ENCODE measurements around the gene PROM1. TPM values are rescaled to one million over a fixed set of nuclear protein-coding genes. Genes with fewer than 3 reads are reported as not detected.

The PROM1 gene
- total and polyA plus RNA-seq, 7 donors, result 1.8 to 29.1 (median 4.4) TPM

DNA sequence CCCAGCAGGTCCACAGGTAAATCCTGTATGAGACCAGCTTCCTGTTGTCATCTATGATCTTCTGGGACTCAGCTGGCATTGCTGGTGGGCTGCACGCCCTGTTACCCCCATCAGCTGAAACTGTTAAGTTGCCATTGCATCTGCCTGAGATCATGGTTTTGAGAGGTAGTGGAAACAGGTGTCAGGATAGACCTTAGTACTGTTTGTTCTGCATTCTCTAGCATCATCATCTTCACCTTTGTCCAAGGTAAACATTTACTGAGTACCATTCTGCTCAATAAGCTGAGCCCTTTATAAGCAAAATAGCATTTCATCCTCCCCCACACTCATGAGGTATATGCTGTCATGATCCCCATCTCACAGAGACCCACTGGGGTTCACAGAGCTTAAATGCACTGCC lies 42.9 kb upstream of the PROM1 start:
- H3K27ac ChIP-seq, result no peak overlapping the region
- intact Hi-C loops (cut with DNase I), result no loop called here
- TF ChIP-seq POLR2A (IDR thresholded peaks at IDR 0.05), result no peak
- no peak for TF ChIP-seq EP300 (IDR thresholded peaks at IDR 0.05)
- TF ChIP-seq, protein P1, sequence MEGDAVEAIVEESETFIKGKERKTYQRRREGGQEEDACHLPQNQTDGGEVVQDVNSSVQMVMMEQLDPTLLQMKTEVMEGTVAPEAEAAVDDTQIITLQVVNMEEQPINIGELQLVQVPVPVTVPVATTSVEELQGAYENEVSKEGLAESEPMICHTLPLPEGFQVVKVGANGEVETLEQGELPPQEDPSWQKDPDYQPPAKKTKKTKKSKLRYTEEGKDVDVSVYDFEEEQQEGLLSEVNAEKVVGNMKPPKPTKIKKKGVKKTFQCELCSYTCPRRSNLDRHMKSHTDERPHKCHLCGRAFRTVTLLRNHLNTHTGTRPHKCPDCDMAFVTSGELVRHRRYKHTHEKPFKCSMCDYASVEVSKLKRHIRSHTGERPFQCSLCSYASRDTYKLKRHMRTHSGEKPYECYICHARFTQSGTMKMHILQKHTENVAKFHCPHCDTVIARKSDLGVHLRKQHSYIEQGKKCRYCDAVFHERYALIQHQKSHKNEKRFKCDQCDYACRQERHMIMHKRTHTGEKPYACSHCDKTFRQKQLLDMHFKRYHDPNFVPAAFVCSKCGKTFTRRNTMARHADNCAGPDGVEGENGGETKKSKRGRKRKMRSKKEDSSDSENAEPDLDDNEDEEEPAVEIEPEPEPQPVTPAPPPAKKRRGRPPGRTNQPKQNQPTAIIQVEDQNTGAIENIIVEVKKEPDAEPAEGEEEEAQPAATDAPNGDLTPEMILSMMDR (IDR thresholded peaks at IDR 0.05), result no peak
- TF ChIP-seq POLR2AphosphoS5 (IDR thresholded peaks at IDR 0.05), result no peak
- H3K9me3 ChIP-seq, result no peaks in the 10 kb centered on the region
- no peak overlapping the region for H3K4me3 ChIP-seq
- no peaks in the 10 kb centered on the region for H3K27me3 ChIP-seq
- WGBS, 2 donors, result 83 to 91% methylated on average over 1 of the region's 1 CpG
- no peaks in the 10 kb centered on the region for H3K4me1 ChIP-seq
- no peak for DNase-seq
- no peaks in the 10 kb centered on the region for H3K36me3 ChIP-seq

DNA sequence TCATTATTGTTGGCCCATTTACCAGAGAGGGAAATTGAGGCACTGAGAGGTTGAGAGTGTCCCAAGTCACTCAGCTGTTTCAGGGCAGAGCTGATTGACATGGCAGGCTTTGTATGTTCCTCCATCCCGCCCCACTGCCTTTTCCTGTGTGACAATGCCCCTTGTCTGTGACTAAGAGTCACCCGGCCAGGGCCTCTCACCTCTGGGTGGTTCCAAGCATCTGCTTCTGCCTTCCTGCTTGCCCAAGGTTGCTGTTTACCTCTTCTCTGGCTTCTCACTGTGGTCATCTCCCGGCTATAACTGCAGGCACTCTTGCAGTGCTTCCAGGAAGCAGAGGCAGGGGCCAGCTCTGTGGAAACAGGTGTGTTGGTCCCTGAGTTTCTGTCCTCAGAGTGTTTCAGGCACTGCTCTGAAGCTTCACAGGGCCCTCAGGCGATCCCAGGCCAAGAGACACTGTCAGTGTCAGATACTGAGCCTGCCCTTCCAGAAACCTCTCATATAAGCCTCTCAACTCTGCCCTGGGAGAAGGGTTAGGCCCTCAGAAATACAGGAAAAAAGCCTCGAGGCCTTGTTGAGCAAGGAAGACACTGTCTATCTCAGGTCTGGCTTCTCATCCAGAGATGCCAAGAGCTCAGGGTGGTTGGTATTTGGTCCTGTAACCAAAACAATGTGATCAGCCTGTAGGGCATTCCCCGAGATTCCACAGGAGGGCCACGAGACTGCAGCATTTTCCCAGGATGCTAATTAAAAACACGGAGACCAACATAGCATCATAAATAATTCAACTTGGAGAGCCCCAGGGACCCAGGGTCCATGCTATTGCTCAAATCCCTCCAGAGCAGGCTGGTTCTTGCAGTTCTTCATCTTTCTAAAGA lies 42.0 kb upstream of the PROM1 start:
- H3K36me3 ChIP-seq, result no peaks in the 10 kb centered on the region
- H3K27me3 ChIP-seq, result no peaks in the 10 kb centered on the region
- H3K4me1 ChIP-seq, result no peaks in the 10 kb centered on the region
- 74 to 75% methylated on average over 8 of the region's 8 CpGs for WGBS, 2 donors
- H3K27ac ChIP-seq, result no peak overlapping the region
- H3K4me3 ChIP-seq, result no peak overlapping the region
- H3K9me3 ChIP-seq, result no peaks in the 10 kb centered on the region
- intact Hi-C loops (cut with DNase I), result no loop called here
- TF ChIP-seq POLR2AphosphoS5 (IDR thresholded peaks at IDR 0.05), result no peak
- no peak for TF ChIP-seq POLR2A (IDR thresholded peaks at IDR 0.05)
- TF ChIP-seq, protein P1 (IDR thresholded peaks at IDR 0.05), result no peak
- no peak for TF ChIP-seq EP300 (IDR thresholded peaks at IDR 0.05)
- DNase-seq, result no peak

DNA sequence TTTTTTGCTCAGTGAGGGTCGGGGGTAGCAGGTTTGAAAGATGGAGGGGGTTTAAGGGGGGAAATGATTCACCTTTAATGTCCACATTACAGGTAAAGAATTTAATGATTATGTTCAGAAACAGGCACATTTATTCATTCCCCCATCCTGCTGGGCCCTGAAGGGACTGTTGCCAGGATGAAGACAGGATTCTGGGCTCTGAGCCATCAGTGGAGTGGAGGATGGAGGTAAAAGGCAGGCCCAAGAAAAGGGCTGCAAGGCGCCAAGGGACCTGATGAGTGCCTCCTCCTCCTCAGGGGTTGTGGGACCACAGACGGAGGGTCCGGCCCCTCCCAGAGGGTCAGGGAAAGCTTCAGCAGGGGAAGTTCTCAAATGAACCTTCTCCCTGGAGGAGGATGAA lies 40.4 kb upstream of the PROM1 start:
- Histone ChIP-seq H3K36me3 (no peaks in the 10 kb centered on the region), H3K27me3 (no peaks in the 10 kb centered on the region), H3K27ac (no peak overlapping the region), H3K4me3 (no peak overlapping the region), H3K9me3 (no peaks in the 10 kb centered on the region), H3K4me1 (no peaks in the 10 kb centered on the region)
- DNase-seq, result no peak
- intact Hi-C loops (cut with DNase I), result no loop called here
- no peak for TF ChIP-seq POLR2AphosphoS5 (IDR thresholded peaks at IDR 0.05)
- TF ChIP-seq, protein P1 (IDR thresholded peaks at IDR 0.05), result no peak
- TF ChIP-seq EP300 (IDR thresholded peaks at IDR 0.05), result no peak
- no peak for TF ChIP-seq POLR2A (IDR thresholded peaks at IDR 0.05)
- WGBS, 2 donors, result 87 to 89% methylated on average over 4 of the region's 4 CpGs

DNA sequence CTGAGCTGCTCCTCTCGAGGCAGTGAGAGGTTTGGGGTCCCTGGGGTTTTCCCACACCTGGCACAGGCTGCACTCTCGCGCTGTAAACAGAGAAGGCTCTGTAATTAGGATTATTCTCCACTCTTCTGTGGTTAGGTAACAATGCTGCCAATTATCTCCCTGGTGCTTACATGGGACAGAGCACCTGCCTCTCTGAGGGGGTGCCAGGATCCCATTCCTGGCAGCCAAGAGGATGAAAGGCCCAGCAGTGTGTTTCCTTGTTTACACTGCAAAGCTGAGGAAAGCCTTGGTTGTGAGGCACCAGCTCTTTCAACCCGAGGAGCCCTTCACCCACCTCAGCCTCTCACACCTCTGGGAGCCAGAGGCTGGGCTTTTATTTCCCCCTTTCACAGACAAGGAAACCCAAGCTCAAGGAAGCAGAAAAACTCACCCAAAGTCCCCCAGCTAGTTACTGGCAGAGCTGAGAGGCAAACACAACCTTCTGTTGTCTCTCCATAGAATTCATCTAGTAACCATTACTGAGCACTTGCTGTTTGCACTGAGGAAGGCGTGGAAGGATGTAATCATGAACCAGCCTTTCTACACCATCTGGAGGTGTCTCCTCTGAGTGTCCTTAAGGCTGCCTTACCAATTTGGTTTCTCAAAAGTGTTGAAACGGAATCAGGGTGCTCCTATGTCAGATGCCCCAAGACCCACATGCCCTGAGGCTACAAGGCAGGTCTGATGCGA lies 39.7 kb upstream of the PROM1 start:
- Histone ChIP-seq H3K27ac (no peak overlapping the region), H3K36me3 (no peaks in the 10 kb centered on the region), H3K27me3 (no peaks in the 10 kb centered on the region), H3K4me3 (no peak overlapping the region), H3K9me3 (no peaks in the 10 kb centered on the region), H3K4me1 (peaks cover 0 to under 1% (median 0%) of the 10 kb centered on the region in 4 donors)
- WGBS, 2 donors, result 33 to 51% methylated on average over 7 of the region's 7 CpGs
- no peak for DNase-seq
- intact Hi-C loops (cut with DNase I), result no loop called here
- TF ChIP-seq POLR2A (IDR thresholded peaks at IDR 0.05) (no peak), EP300 (IDR thresholded peaks at IDR 0.05) (no peak), POLR2AphosphoS5 (IDR thresholded peaks at IDR 0.05) (no peak)
- TF ChIP-seq, protein P1 (IDR thresholded peaks at IDR 0.05), result no peak
